Stimulated activated CD8-positive, alpha-beta memory T cell treated with anti-CD3 and anti-CD28 coated beads, Interleukin-7, amount 100 ng/mL, for 1 hour (primary cell): ENCODE results near the gene NCKAP5.

Experiments
- DNase-seq, 2 donors: peaks; one replicate each; pipeline ENCODE4 v3.0.0-alpha.2; 2020; ENCODE audit warnings: low read depth in 2 of 2

NCKAP5 gene

GRCh38 chr2:133568172-133568571, at the start of gene NCKAP5:
NCKAP5 (minus strand) TSS chr2:133568463; CDS start chr2:133517526, 50,937 bp downstream.
- no peak for DNase-seq

GRCh38 chr2:133609664-133610063, 41.4 kb upstream of the NCKAP5 start:
- no peak for DNase-seq

GRCh38 chr2:133608291-133608690, 40.0 kb upstream of the NCKAP5 start:
- DNase-seq, result no peak

- DNase-seq, result no peak
Observed at GRCh38 chr2:133607679-133608078, 39.4 kb upstream of the NCKAP5 start.

- no peak for DNase-seq
Observed at GRCh38 chr2:133606616-133607015, 38.4 kb upstream of the NCKAP5 start.

- no peak for DNase-seq
Observed at GRCh38 chr2:133605766-133606137, 37.5 kb upstream of the NCKAP5 start.

GRCh38 chr2:133605011-133605765, 36.9 kb upstream of the NCKAP5 start:
- no peak for DNase-seq

GRCh38 chr2:133603109-133603508, 34.8 kb upstream of the NCKAP5 start:
- DNase-seq, result no peak

GRCh38 chr2:133602538-133602937, 34.3 kb upstream of the NCKAP5 start:
- DNase-seq, result no peak

- DNase-seq, result no peak
Observed at GRCh38 chr2:133600266-133600928, 32.1 kb upstream of the NCKAP5 start.

- DNase-seq, result no peak
Observed at GRCh38 chr2:133599811-133600210, 31.5 kb upstream of the NCKAP5 start.

- no peak for DNase-seq
Observed at GRCh38 chr2:133599211-133599803, 31.0 kb upstream of the NCKAP5 start.

GRCh38 chr2:133598769-133599168, 30.5 kb upstream of the NCKAP5 start:
- no peak for DNase-seq

- DNase-seq, result no peak
Observed at GRCh38 chr2:133596701-133597393, 28.6 kb upstream of the NCKAP5 start.

GRCh38 chr2:133591164-133591563, 22.9 kb upstream of the NCKAP5 start:
- DNase-seq, result no peak

- no peak for DNase-seq
Observed at GRCh38 chr2:133589456-133589855, 21.2 kb upstream of the NCKAP5 start.

- DNase-seq, result no peak
Observed at GRCh38 chr2:133588144-133588543, 19.9 kb upstream of the NCKAP5 start.

- DNase-seq, result no peak
Observed at GRCh38 chr2:133586978-133587377, 18.7 kb upstream of the NCKAP5 start.

- no peak for DNase-seq
Observed at GRCh38 chr2:133581010-133581760, 12.9 kb upstream of the NCKAP5 start.

- DNase-seq, result no peak
Observed at GRCh38 chr2:133579274-133579673, 11.0 kb upstream of the NCKAP5 start.

GRCh38 chr2:133576714-133577113, 8.5 kb upstream of the NCKAP5 start:
- no peak for DNase-seq

GRCh38 chr2:133574620-133575019, 6.4 kb upstream of the NCKAP5 start:
- no peak for DNase-seq
